Activated T-cell treated with anti-CD3 and anti-CD28 coated beads, Interleukin-2, amount 50 U/mL, for 4 hours (primary cell): ENCODE measurements around the gene TSPAN13. TPM values are rescaled to one million over a fixed set of nuclear protein-coding genes. Genes with fewer than 3 reads are reported as not detected.

ENCODE experiments used
- ATAC-seq, 2 donors: fragments of 200-7000 bp; cut with Tn5 transposase; one replicate each; pipeline ENCODE4 v1.10.0; 2021
- DNase-seq: peaks from one replicate; pipeline ENCODE4 v3.0.0-alpha.2; 2020
- H3K27me3 Mint-ChIP-seq: one replicate; pipeline ENCODE4 v1.8.0; 2021; ENCODE audit warnings: low read depth, mixed read lengths
- H3K36me3 Mint-ChIP-seq: one replicate; pipeline ENCODE4 v1.8.0; 2022; ENCODE audit warnings: mixed read lengths; ENCODE audit not compliant: insufficient read depth
- H3K4me1 Mint-ChIP-seq: one replicate; pipeline ENCODE4 v1.8.0; 2021; ENCODE audit warnings: low read depth, mixed read lengths
- H3K4me3 Mint-ChIP-seq: one replicate; pipeline ENCODE4 v1.8.0; 2021; ENCODE audit warnings: mild to moderate bottlenecking, moderate library complexity, mixed read lengths
- H3K9me3 Mint-ChIP-seq: one replicate; pipeline ENCODE4 v1.8.0; 2021; ENCODE audit warnings: mixed read lengths
- total RNA-seq, 3 donors: library from RNA; stranded (reverse); gene quantifications; one replicate each; pipeline ENCODE4 v1.2.1, GENCODE V29; 2021

The TSPAN13 gene
- total RNA-seq, 3 donors from 2014 or later = 3.5 to 4.7 (median 4.0) TPM

- no peak for DNase-seq
- no peaks in the 10 kb centered on the region for H3K4me1 Mint-ChIP-seq
- no peaks in the 10 kb centered on the region for H3K9me3 Mint-ChIP-seq
- no peak for ATAC-seq
- no peak overlapping the region for H3K4me3 Mint-ChIP-seq
- no peaks in the 10 kb centered on the region for H3K36me3 Mint-ChIP-seq
- H3K27me3 Mint-ChIP-seq = peaks cover 7% of the 10 kb centered on the region
Measured at GRCh38 chr7:16774986-16775385, 21.4 kb downstream of the TSPAN13 start.

- Mint-ChIP-seq H3K9me3 (no peaks in the 10 kb centered on the region), H3K4me1 (no peaks in the 10 kb centered on the region), H3K36me3 (no peaks in the 10 kb centered on the region), H3K4me3 (no peak overlapping the region), H3K27me3 (peaks cover 2% of the 10 kb centered on the region)
- ATAC-seq (no peak), DNase-seq (no peak)
Measured at GRCh38 chr7:16776053-16776452, 22.5 kb downstream of the TSPAN13 start.

GRCh38 chr7:16778476-16778875 is 24.9 kb downstream of the TSPAN13 start:
- H3K36me3 Mint-ChIP-seq = no peaks in the 10 kb centered on the region
- ATAC-seq (no peak), DNase-seq (no peak)
- no peak overlapping the region for H3K4me3 Mint-ChIP-seq
- no peaks in the 10 kb centered on the region for H3K4me1 Mint-ChIP-seq
- no peaks in the 10 kb centered on the region for H3K27me3 Mint-ChIP-seq
- H3K9me3 Mint-ChIP-seq = no peaks in the 10 kb centered on the region

- no peaks in the 10 kb centered on the region for H3K36me3 Mint-ChIP-seq
- DNase-seq (no peak), ATAC-seq (no peak)
- no peaks in the 10 kb centered on the region for H3K27me3 Mint-ChIP-seq
- no peaks in the 10 kb centered on the region for H3K4me1 Mint-ChIP-seq
- H3K4me3 Mint-ChIP-seq = no peak overlapping the region
- H3K9me3 Mint-ChIP-seq = no peaks in the 10 kb centered on the region
Measured at GRCh38 chr7:16779051-16779450, 25.5 kb downstream of the TSPAN13 start.

GRCh38 chr7:16780596-16780995 is 27.0 kb downstream of the TSPAN13 start:
- ATAC-seq (no peak), DNase-seq (no peak)
- Mint-ChIP-seq H3K4me1 (no peaks in the 10 kb centered on the region), H3K9me3 (no peaks in the 10 kb centered on the region), H3K27me3 (no peaks in the 10 kb centered on the region), H3K4me3 (no peak overlapping the region), H3K36me3 (no peaks in the 10 kb centered on the region)

- Mint-ChIP-seq H3K4me3 (no peak overlapping the region), H3K36me3 (no peaks in the 10 kb centered on the region), H3K4me1 (no peaks in the 10 kb centered on the region), H3K27me3 (no peaks in the 10 kb centered on the region), H3K9me3 (no peaks in the 10 kb centered on the region)
- ATAC-seq (no peak), DNase-seq (no peak)
Measured at GRCh38 chr7:16785321-16785720, 31.8 kb downstream of the TSPAN13 start.

- H3K36me3 Mint-ChIP-seq = no peaks in the 10 kb centered on the region
- no peaks in the 10 kb centered on the region for H3K4me1 Mint-ChIP-seq
- H3K4me3 Mint-ChIP-seq = no peak overlapping the region
Measured at GRCh38 chr7:16785846-16786245, 32.3 kb downstream of the TSPAN13 start.

GRCh38 chr7:16786257-16786656 is 32.7 kb downstream of the TSPAN13 start:
- DNase-seq (no peak), ATAC-seq (no peak)
- Mint-ChIP-seq H3K4me1 (no peaks in the 10 kb centered on the region), H3K27me3 (no peaks in the 10 kb centered on the region), H3K4me3 (no peak overlapping the region), H3K9me3 (no peaks in the 10 kb centered on the region), H3K36me3 (no peaks in the 10 kb centered on the region)

More at GRCh38 chr7:16785846-16786245, 32.3 kb downstream of the TSPAN13 start:
- H3K27me3 Mint-ChIP-seq = no peaks in the 10 kb centered on the region
- DNase-seq (no peak), ATAC-seq (no peak)
- no peaks in the 10 kb centered on the region for H3K9me3 Mint-ChIP-seq

- H3K9me3 Mint-ChIP-seq = no peaks in the 10 kb centered on the region
- no peaks in the 10 kb centered on the region for H3K36me3 Mint-ChIP-seq
- no peak overlapping the region for H3K4me3 Mint-ChIP-seq
- ATAC-seq (no peak), DNase-seq (no peak)
- H3K27me3 Mint-ChIP-seq = no peaks in the 10 kb centered on the region
- H3K4me1 Mint-ChIP-seq = no peaks in the 10 kb centered on the region
Measured at GRCh38 chr7:16787127-16787526, 33.6 kb downstream of the TSPAN13 start.

- Mint-ChIP-seq H3K4me3 (no peak overlapping the region), H3K36me3 (no peaks in the 10 kb centered on the region), H3K4me1 (no peaks in the 10 kb centered on the region), H3K9me3 (no peaks in the 10 kb centered on the region), H3K27me3 (peaks cover 9% of the 10 kb centered on the region)
- ATAC-seq (no peak), DNase-seq (no peak)
Measured at GRCh38 chr7:16791071-16791470, 37.5 kb downstream of the TSPAN13 start.

GRCh38 chr7:16791905-16792698 is 38.5 kb downstream of the TSPAN13 start:
- Mint-ChIP-seq H3K27me3 (peaks cover 13% of the 10 kb centered on the region), H3K4me3 (no peak overlapping the region), H3K4me1 (no peaks in the 10 kb centered on the region), H3K36me3 (no peaks in the 10 kb centered on the region), H3K9me3 (no peaks in the 10 kb centered on the region)
- DNase-seq (no peak), ATAC-seq (peak in 1 of 2 donors; percentile 52)

- Mint-ChIP-seq H3K36me3 (no peaks in the 10 kb centered on the region), H3K27me3 (peaks cover 13% of the 10 kb centered on the region), H3K9me3 (no peaks in the 10 kb centered on the region), H3K4me1 (no peaks in the 10 kb centered on the region), H3K4me3 (no peak overlapping the region)
- DNase-seq (no peak), ATAC-seq (no peak)
Measured at GRCh38 chr7:16794986-16795385, 41.4 kb downstream of the TSPAN13 start.

- DNase-seq (no peak), ATAC-seq (no peak)
- Mint-ChIP-seq H3K4me1 (no peaks in the 10 kb centered on the region), H3K9me3 (no peaks in the 10 kb centered on the region), H3K4me3 (no peak overlapping the region), H3K27me3 (peaks cover 13% of the 10 kb centered on the region), H3K36me3 (no peaks in the 10 kb centered on the region)
Measured at GRCh38 chr7:16795624-16796023, 42.1 kb downstream of the TSPAN13 start.

GRCh38 chr7:16801111-16801542 is 47.6 kb downstream of the TSPAN13 start:
- no peak for DNase-seq
- no peak overlapping the region for H3K4me3 Mint-ChIP-seq
- peak; percentile 63 to 74 for ATAC-seq
- H3K27me3 Mint-ChIP-seq = peaks cover 5% of the 10 kb centered on the region
- no peaks in the 10 kb centered on the region for H3K4me1 Mint-ChIP-seq
- no peaks in the 10 kb centered on the region for H3K36me3 Mint-ChIP-seq
- H3K9me3 Mint-ChIP-seq = no peaks in the 10 kb centered on the region

- Mint-ChIP-seq H3K4me1 (no peaks in the 10 kb centered on the region), H3K36me3 (no peaks in the 10 kb centered on the region), H3K4me3 (no peak overlapping the region), H3K9me3 (no peaks in the 10 kb centered on the region), H3K27me3 (peaks cover 1% of the 10 kb centered on the region)
- no peak for ATAC-seq
- DNase-seq = no peak
Measured at GRCh38 chr7:16801579-16801978, 48.0 kb downstream of the TSPAN13 start.
